Adipose tissue (tissue), 3 donors: ENCODE data around the gene PACSIN1. TPM values are rescaled to one million over a fixed set of nuclear protein-coding genes. Genes with fewer than 3 reads are reported as not detected.

Source experiments
- H3K27ac ChIP-seq: one replicate; pipeline ENCODE4 v1.5.1; 2013; ENCODE audit warnings: low read depth, low read length
- WGBS, 3 donors: extraction: QIAGEN DNeasy Blood & Tissue Kit; methylation state at CpG; one replicate each; pipeline ENCODE4 v1.1.7; 2013; 5-methylcytosine and 5-hydroxymethylcytosine counted together
- polyA plus RNA-seq, 3 donors: library from polyadenylated mRNA; stranded (reverse); fragments of 200-250 nt; gene quantifications; one replicate each; pipeline ENCODE4 v1.2.3, GENCODE V29; 2013
- donor health status: healthy with polysubstance abuse.
- donor health status: Bipolar disorder and iron deficiency.
- donor health status: healthy.

PACSIN1 gene
- polyA plus RNA-seq, 3 donors = 0.17 to 0.21 TPM; not detected in 1

DNA sequence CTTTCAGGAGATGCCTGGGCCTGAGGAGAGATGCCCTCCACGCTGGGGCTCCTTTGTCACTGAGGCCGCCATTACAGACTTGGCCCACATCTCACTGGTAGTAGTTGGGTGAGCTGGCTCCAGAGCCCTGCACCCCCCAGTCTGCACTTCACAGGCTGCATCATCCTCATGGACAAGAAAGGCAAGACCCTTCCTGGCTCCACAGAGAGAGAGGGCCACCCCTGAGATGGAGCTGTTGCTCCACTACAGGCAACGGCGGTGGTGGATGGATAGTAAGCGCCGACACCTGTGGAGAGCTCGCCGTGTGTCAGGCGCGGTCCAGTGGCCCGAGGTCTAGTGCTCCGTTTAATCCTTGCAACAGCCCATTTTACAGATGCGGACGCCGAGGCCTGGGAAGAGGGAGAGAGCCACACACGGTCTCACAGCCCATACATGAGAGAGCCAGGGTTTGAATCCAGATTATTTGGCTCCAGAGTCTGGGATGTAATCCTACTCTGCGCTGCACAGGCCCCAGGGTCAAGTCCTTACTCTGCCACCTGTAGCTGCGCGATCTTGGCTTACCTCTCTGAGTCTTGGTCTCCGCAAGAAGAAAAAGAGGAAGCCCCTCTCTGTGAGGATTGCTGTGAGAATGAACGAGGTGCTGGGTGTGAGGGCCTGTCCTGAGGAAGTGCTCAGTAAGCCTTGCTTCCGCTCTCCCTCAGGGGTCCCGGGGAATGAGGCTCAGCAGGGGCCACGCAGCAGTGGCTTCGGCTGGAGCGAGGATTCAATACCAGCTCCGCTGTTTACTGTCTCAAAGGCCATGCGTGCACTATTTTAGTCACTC is 55.8 kb downstream of the PACSIN1 start:
- 80 to 87% (median 81%) methylated on average over 28 of the region's 28 CpGs for WGBS, 3 donors

GRCh38 chr6:34522761-34523160 is 56.9 kb downstream of the PACSIN1 start:
- no peak overlapping the region for H3K27ac ChIP-seq
- WGBS, 3 donors = 82 to 88% (median 83%) methylated on average over 10 of the region's 10 CpGs

More for the DNA sequence above, 55.8 kb downstream of the PACSIN1 start:
- H3K27ac ChIP-seq = no peak overlapping the region

GRCh38 chr6:34523441-34524206 is 57.7 kb downstream of the PACSIN1 start:
- no peak overlapping the region for H3K27ac ChIP-seq
- WGBS, 3 donors = 73 to 88% (median 87%) methylated on average over 8 of the region's 8 CpGs

DNA sequence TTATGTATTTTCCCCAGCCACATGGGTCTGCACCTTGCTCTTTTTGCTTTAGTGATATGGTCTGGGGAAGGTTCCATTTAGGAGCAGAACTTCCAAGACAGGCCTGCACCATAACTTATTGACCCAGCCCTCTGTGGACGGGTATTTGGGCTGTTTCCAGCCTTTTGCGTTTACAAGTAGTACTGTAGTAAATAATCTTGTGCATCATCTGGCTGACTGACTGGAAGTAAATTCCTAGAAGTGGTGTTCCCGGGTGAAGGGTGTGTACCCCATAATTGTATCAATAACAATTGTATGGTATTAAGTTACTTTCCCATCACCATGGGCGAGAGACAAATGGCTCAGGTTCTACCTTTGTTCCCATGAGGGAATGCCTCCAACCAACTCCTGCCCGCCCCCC is 58.6 kb downstream of the PACSIN1 start:
- no peak overlapping the region for H3K27ac ChIP-seq
- WGBS, 3 donors = 65 to 85% (median 80%) methylated on average over 5 of the region's 5 CpGs

- H3K27ac ChIP-seq = no peak overlapping the region
- WGBS, 3 donors = 83 to 86% (median 84%) methylated on average over 5 of the region's 5 CpGs
Observed at GRCh38 chr6:34524971-34525370, 59.1 kb downstream of the PACSIN1 start.

DNA sequence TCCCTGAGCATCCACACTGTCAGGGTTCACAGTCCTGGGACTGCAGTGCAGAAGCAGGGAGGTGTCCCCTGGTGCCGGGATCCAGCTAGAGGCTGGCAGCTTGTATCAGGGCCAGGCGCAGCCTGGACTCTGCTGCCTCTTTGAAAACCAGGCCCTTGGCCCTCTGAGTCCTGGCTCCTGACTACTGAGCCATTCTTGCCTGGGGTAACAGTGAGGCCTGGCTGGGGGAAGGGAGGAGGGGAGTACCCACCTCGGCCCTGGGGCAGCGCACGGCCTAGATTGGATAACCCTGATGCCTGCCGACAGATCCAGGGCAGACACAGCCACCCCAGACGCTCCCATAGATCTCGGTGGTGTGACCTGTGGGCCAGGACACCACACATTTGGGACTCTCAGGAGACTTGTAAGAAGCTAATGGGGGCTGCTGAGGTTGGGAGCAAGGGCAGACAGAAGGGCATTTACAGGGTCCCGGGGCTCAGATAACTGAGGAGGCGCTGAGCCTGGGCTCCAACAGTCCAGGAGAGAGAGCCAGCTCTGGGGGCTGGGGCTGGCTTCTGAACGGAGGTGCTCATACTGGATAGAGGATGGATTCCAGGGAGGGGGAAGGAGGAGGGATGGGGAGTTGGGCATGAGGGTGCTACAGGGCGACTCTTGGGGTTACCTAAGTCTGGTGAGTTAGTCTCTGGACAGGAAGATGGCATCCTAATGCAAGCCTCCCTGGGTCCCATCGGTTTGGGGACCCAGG is 59.7 kb downstream of the PACSIN1 start:
- H3K27ac ChIP-seq = no peak overlapping the region
- 87 to 95% (median 89%) methylated on average over 13 of the region's 13 CpGs for WGBS, 3 donors

DNA sequence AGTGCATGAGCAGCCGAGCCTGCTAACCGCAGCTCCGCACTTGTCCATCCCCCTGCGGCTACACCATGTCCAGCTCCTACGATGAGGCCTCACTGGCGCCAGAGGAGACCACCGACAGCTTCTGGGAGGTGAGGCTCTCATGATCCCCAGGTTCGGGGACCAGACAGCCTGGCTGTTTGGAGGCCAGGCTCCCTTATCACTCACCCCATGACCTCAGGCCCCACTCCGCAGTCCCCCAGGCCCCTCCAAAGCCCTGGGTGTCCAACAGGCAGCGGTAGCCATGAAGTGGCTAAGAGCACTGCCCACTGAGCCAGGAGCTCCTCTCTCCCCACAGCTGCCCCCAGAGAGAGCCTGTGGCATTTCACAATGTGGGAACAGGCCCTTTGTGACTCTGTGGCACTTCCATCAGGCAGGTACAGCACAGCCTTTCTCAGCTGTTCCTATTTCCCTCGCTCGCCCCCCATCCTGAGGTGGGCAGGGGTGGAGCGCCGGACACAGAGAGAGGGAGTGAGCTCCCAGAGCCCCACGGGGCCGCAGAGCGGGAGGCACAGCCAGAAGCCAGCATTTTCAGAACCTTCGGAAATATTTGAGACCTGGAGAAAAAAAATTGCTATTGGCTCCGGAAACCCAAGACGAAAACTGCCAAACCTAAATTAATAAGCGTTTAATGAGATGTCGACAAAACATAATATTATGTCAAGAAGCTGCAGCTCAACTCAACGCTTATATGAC is 60.5 kb downstream of the PACSIN1 start:
- H3K27ac ChIP-seq = no peak overlapping the region
- WGBS, 3 donors = 63 to 70% (median 68%) methylated on average over 23 of the region's 23 CpGs

GRCh38 chr6:34526992-34527728 is 61.3 kb downstream of the PACSIN1 start:
- WGBS, 3 donors = 4 to 5% (median 5%) methylated on average over 50 to 53 of the region's 53 CpGs
- no peak overlapping the region for H3K27ac ChIP-seq

GRCh38 chr6:34527751-34528670 is 62.1 kb downstream of the PACSIN1 start:
- WGBS, 3 donors = 79 to 89% (median 88%) methylated on average over 12 of the region's 12 CpGs
- no peak overlapping the region for H3K27ac ChIP-seq

GRCh38 chr6:34528996-34529664 is 63.3 kb downstream of the PACSIN1 start:
- 86 to 95% (median 94%) methylated on average over 8 of the region's 8 CpGs for WGBS, 3 donors
- H3K27ac ChIP-seq = no peak overlapping the region

DNA sequence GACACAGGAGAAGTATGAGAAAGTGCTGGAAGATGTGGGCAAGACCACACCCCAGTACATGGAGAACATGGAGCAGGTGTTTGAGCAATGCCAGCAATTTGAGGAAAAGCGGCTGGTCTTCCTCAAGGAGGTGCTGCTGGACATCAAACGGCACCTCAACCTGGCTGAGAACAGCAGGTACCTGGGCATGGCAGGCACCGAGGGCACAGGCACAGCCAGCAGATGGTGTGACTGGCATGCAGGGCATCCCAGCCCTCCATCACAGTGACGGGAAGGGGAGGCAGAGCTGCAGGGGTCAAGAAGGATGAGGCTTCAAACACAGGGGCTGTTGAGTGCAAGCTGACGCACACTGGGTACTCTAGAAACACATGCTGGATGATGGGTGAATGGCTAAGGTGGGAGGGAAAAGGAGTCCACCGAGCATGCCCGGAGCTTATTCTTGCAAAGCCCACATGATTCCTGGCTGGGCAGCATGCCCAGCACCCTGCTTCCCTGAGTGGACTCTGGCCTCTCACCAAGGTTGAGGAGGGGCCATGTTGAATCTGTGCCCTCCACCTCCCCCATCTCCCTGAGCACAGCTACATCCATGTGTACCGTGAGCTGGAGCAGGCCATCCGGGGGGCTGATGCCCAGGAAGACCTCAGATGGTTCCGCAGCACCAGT is 63.9 kb downstream of the PACSIN1 start:
- WGBS, 3 donors = 40 to 73% (median 73%) methylated on average over 10 of the region's 10 CpGs
- H3K27ac ChIP-seq = no peak overlapping the region

DNA sequence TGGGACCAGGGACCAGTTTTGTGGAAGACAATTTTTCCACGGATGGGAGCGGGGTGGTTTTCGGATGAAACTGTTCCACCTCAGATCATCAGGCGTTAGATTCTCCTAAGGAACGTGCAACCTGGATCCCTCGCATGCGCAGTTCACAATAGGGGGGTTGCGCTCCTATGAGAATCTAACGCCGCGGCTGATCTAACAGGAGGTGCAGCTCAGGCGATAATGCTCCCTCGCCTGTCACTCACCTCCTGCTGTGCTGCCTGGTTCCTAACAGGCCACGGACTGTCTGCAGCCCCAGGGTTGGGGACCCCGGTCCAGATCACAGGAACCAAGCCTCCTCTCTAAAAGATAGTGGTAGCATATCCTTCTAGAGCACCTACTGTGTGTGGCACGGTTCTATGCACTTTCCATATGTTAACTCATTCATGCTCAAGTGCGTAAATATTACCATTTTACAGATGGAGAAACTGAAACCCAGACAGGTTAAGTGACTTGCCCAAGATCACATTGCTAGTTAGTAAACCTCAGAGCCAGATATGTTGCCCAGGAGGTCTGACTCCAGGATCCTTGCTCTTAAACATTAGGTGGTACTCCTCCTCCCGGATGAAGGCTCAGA is 65.0 kb downstream of the PACSIN1 start:
- H3K27ac ChIP-seq = no peak overlapping the region
- WGBS, 3 donors = 91 to 92% (median 92%) methylated on average over 18 of the region's 18 CpGs

DNA sequence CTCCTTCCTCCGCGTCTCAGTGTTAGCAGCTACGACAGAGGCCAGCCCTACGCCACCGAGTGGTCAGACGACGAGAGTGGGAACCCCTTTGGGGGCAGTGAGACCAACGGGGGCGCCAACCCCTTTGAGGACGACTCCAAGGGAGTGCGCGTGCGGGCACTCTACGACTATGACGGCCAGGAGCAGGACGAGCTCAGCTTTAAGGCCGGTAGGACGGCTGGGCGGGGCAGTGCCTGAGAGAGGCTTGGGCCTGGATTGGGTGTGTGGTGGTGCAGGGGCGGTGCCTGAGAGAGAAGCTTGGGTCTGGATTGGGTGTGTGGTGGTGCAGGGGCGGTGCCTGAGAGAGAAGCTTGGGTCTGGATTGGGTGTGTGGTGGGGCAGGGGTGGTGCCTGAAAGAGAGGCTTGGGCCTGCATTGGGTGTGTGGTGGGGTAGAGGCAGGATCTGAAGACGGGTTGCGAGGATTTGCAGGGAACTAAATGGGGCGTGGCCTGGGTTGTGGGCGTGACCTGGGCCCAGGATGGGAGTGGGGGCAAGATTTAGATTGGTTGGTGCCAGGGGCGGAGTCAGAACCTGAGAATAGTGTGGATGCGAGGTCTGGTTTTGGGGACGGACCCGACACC is 65.8 kb downstream of the PACSIN1 start:
- no peak overlapping the region for H3K27ac ChIP-seq
- 74 to 88% (median 78%) methylated on average over 29 of the region's 29 CpGs for WGBS, 3 donors

GRCh38 chr6:34532230-34532629 is 66.4 kb downstream of the PACSIN1 start:
- no peak overlapping the region for H3K27ac ChIP-seq
- WGBS, 3 donors = 70 to 91% (median 71%) methylated on average over 15 of the region's 15 CpGs

GRCh38 chr6:34534146-34534545 is 68.3 kb downstream of the PACSIN1 start:
- WGBS, 3 donors = 86 to 90% (median 88%) methylated on average over 6 of the region's 6 CpGs

More at GRCh38 chr6:34534146-34534545, 68.3 kb downstream of the PACSIN1 start:
- H3K27ac ChIP-seq = no peak overlapping the region
